ENCODE results near the gene TMEM204. TPM values are rescaled to one million over a fixed set of nuclear protein-coding genes. Genes with fewer than 3 reads are reported as not detected.
A peak's percentile ranks its signal among the peaks of the same experiment; 100 is the strongest.

The TMEM204 gene
- total RNA-seq, 1 donor from 2014 or later = 0.98 TPM

DNA sequence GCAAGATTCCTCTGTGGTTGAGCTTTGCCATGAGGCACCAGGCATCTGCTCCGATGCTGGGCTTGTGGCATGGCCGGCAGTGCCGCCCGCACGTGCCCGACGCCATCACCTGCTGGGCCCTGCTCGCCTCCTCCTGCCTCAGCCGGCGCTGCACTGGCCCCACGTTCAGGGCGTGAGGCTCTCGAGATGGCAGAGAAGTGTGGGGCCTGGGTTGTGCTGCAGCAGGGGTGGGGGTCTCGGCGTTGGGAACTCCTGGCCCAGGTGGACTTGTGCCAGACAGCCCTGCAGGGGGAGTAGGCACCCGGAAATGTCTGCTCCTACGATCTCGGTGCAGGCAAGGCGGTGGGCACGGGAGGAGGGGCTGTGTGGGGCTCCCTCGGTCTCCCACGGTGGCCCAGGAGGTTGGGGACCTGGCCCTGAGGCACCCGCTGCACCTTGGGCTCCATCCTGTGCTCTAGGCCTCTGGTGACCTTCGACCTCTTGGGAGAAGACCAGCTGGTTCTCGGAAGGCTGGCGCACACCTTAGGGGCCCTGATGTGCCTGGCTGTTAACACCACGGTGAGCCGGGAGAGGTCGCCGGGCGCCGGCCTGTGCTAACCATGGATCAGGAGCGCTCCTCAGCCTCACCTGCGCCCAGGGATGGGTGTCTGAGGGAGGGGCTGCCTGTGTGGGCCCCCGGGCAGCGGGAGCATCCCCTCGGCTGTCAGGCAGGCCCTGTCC is 26.8 kb upstream of the TMEM204 start:
- Mint-ChIP-seq H3K9me3 (no peaks in the 10 kb centered on the region), H3K27me3 (ENCODE audit: low read depth) (no peaks in the 10 kb centered on the region), H3K36me3 (ENCODE audit: low read depth) (peaks cover 5% of the 10 kb centered on the region), H3K4me3 (no peak overlapping the region), H3K4me1 (no peaks in the 10 kb centered on the region), H3K27ac (ENCODE audit: unreplicated experiment) (no peak overlapping the region)
- DNase-seq (ENCODE audit: low read depth, low spot score) = no peak
- TF ChIP-seq, protein P1, sequence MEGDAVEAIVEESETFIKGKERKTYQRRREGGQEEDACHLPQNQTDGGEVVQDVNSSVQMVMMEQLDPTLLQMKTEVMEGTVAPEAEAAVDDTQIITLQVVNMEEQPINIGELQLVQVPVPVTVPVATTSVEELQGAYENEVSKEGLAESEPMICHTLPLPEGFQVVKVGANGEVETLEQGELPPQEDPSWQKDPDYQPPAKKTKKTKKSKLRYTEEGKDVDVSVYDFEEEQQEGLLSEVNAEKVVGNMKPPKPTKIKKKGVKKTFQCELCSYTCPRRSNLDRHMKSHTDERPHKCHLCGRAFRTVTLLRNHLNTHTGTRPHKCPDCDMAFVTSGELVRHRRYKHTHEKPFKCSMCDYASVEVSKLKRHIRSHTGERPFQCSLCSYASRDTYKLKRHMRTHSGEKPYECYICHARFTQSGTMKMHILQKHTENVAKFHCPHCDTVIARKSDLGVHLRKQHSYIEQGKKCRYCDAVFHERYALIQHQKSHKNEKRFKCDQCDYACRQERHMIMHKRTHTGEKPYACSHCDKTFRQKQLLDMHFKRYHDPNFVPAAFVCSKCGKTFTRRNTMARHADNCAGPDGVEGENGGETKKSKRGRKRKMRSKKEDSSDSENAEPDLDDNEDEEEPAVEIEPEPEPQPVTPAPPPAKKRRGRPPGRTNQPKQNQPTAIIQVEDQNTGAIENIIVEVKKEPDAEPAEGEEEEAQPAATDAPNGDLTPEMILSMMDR (conservative IDR thresholded peaks at IDR 0.05) = no peak

DNA sequence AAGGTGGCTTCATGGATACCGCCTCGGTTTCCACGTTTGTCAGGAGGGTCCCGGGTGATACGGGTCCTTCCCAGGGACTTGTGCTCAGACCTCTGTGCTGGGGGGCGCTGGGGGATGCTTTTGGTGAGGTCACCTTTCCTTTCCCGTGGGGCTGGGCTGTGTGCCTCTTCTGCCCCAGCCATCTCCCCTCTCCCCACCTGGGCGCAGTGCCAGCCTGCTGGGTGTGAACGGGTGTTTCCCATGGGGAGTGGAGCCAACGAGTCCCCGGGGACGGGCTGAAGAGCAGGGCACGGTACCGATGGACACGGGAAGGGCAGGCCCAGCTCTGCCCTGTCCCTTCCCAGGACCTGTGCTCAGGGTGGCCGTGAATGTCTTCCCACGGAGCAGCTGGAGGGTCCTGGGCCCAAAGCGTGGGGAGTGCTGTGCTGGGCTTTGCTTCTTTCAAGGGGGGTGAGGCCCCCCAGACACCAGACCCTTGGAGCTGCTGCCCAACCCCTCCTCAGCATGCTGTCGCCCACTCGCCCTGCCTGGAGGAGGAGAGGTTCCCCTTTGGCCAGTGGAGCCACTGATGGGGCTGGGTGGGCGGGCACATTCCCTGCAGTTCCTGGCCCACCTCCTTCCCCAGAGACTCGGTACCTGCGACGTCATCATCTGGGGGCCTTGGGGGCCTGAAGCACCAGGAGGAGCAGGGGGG is 24.8 kb upstream of the TMEM204 start:
- H3K36me3 Mint-ChIP-seq (ENCODE audit: low read depth) = peaks cover 8% of the 10 kb centered on the region
- no peak for DNase-seq (ENCODE audit: low read depth, low spot score)
- no peak overlapping the region for H3K4me3 Mint-ChIP-seq
- no peaks in the 10 kb centered on the region for H3K9me3 Mint-ChIP-seq
- TF ChIP-seq, protein P1 (conservative IDR thresholded peaks at IDR 0.05) = no peak
- H3K27me3 Mint-ChIP-seq (ENCODE audit: low read depth) = no peaks in the 10 kb centered on the region
- H3K4me1 Mint-ChIP-seq = no peaks in the 10 kb centered on the region
- H3K27ac Mint-ChIP-seq (ENCODE audit: unreplicated experiment) = no peak overlapping the region

DNA sequence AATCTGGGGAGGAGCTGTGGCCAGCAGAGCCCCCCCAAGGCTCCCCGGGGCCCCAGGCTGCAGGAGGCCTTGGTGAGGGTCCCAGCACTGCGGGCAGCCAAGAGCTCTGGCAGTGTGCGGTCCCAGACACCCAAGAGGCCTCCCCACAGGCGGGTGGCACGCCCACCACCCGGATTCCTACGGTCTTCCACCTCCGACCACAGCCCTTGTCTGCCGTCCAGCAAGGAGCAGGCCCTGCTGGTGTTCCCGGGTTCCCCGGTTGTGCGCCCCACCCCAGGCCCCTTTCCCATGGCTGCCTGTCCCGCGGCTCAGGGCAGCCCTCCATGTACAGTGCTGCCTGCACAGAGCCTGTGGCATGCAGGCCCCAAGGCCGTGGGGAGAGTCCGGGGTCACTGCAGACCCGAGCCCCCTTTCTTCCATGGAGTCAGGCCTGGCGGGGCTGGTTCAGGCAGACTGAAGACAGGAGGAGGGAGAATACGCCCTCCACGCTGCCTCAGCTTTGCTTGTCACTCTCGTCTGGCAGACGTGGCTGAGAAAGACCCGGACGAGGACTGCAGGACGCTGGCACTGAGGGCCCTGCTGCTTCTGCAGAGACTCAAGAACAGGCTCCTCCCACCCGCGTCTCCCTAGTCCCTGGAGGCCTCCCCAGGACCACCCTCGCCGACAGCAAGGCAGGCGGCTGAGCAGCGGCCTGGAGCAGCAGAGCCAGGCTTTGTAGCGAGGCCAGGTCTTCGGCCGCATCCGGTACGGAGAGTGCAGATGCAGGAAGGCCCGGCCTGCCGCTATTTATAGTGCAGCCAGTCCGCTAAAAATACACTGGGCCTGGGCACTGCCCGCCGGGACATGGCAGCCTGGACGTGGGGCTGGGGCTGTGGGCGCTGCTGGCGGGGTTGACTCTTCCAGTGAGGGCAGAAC is 23.9 kb upstream of the TMEM204 start:
- H3K27ac Mint-ChIP-seq (ENCODE audit: unreplicated experiment) = no peak overlapping the region
- H3K36me3 Mint-ChIP-seq (ENCODE audit: low read depth) = peaks cover 12% of the 10 kb centered on the region
- no peak for DNase-seq (ENCODE audit: low read depth, low spot score)
- peaks cover 2% of the 10 kb centered on the region for H3K9me3 Mint-ChIP-seq
- no peaks in the 10 kb centered on the region for H3K4me1 Mint-ChIP-seq
- no peak overlapping the region for H3K4me3 Mint-ChIP-seq
- TF ChIP-seq, protein P1 (conservative IDR thresholded peaks at IDR 0.05) = no peak
- no peaks in the 10 kb centered on the region for H3K27me3 Mint-ChIP-seq (ENCODE audit: low read depth)

DNA sequence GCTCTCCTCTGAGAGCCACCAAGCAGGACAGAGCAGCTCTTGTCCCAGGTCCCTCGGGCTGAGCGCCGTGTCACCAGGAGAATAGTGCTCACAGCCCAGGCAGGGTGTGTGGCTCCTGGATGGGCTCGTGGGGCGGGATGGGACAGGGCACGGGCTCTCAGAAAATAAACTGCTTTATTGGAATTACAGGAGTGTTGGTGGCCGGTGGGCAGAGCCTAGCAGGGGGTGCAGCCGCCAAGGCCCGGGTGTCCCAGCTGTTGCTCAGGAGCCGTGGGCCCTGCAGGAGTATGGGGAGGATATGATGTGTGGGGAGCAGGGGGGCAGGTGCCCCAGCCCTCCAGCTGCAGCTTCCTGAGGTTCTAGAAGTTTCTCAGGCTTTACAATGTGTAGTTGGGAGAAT is 23.2 kb upstream of the TMEM204 start:
- no peak overlapping the region for H3K4me3 Mint-ChIP-seq
- H3K27me3 Mint-ChIP-seq (ENCODE audit: low read depth) = no peaks in the 10 kb centered on the region
- TF ChIP-seq, protein P1 (conservative IDR thresholded peaks at IDR 0.05) = no peak
- H3K36me3 Mint-ChIP-seq (ENCODE audit: low read depth) = peaks cover 16% of the 10 kb centered on the region
- H3K9me3 Mint-ChIP-seq = peaks cover 6% of the 10 kb centered on the region
- DNase-seq (ENCODE audit: low read depth, low spot score) = no peak
- H3K4me1 Mint-ChIP-seq = no peaks in the 10 kb centered on the region
- peak overlapping the region; percentile 50 for H3K27ac Mint-ChIP-seq (ENCODE audit: unreplicated experiment)

DNA sequence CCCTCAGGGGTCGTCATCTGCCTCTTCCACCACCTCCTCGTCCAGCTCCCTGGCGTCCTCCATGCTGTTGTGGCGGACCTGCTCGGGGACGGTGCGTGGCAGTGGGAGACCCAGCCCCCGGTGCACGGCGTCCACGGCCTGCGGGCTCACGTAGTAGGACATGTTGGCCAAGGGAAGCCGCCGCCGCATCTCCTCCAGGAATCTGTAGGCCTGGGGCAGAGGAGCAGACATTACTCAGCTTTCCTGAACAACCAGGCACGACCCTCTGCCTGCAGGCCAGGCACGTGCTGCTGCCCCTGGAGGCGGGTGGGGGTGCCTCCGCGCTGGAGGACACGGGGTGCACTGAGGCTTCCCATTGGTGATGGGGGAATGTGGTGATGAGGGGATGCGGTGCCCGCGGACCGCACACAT is 22.5 kb upstream of the TMEM204 start:
- Mint-ChIP-seq H3K27ac (ENCODE audit: unreplicated experiment) (no peak overlapping the region), H3K9me3 (peaks cover 6% of the 10 kb centered on the region), H3K36me3 (ENCODE audit: low read depth) (peaks cover 16% of the 10 kb centered on the region), H3K4me3 (no peak overlapping the region), H3K4me1 (no peaks in the 10 kb centered on the region), H3K27me3 (ENCODE audit: low read depth) (no peaks in the 10 kb centered on the region)
- no peak for DNase-seq (ENCODE audit: low read depth, low spot score)
- TF ChIP-seq, protein P1 (conservative IDR thresholded peaks at IDR 0.05) = no peak

Measured in neural crest cell (in vitro differentiated cells).